ENCODE results near the gene TAB2.
"Not testable (repeated sequence)": the region's sequence is repeated elsewhere in the genome, so short reads cannot be mapped to it uniquely, and the experiment has no call there.

TAB2 gene

GRCh38 chr6:149335924-149336608 is 18.6 kb downstream of the TAB2 start:
- no peak for DNase-seq

- DNase-seq: no peak
Observed at GRCh38 chr6:149336609-149336928, 19.1 kb downstream of the TAB2 start.

- no peak for DNase-seq
Observed at GRCh38 chr6:149337320-149337719, 19.8 kb downstream of the TAB2 start.

GRCh38 chr6:149340200-149340599 is 22.7 kb downstream of the TAB2 start:
- DNase-seq: no peak

GRCh38 chr6:149342525-149342924 is 25.0 kb downstream of the TAB2 start:
- DNase-seq: no peak

- DNase-seq: no peak
Observed at GRCh38 chr6:149343501-149343900, 26.0 kb downstream of the TAB2 start.

GRCh38 chr6:149346078-149346477 is 28.6 kb downstream of the TAB2 start:
- no peak for DNase-seq

GRCh38 chr6:149347067-149347466 is 29.6 kb downstream of the TAB2 start:
- DNase-seq: no peak

- not testable (repeated sequence) for DNase-seq
Observed at GRCh38 chr6:149349279-149349678, 31.8 kb downstream of the TAB2 start.

GRCh38 chr6:149354009-149354408 is 36.5 kb downstream of the TAB2 start:
- no peak for DNase-seq

GRCh38 chr6:149356081-149356750 is 38.7 kb downstream of the TAB2 start:
- DNase-seq: no peak

- DNase-seq: no peak
Observed at GRCh38 chr6:149357726-149358538, 40.4 kb downstream of the TAB2 start.

- no peak for DNase-seq
Observed at GRCh38 chr6:149359440-149359839, 41.9 kb downstream of the TAB2 start.

- DNase-seq: no peak
Observed at GRCh38 chr6:149360536-149360935, 43.0 kb downstream of the TAB2 start.

GRCh38 chr6:149362289-149362688 is 44.8 kb downstream of the TAB2 start:
- DNase-seq: no peak

GRCh38 chr6:149363154-149363553 is 45.6 kb downstream of the TAB2 start:
- no peak for DNase-seq

- DNase-seq: no peak
Observed at GRCh38 chr6:149364557-149364956, 47.0 kb downstream of the TAB2 start.

- DNase-seq: no peak
Observed at GRCh38 chr6:149365197-149365596, 47.7 kb downstream of the TAB2 start.

- DNase-seq: no peak
Observed at GRCh38 chr6:149366267-149366921, 48.9 kb downstream of the TAB2 start.

GRCh38 chr6:149368065-149368464 is 50.6 kb downstream of the TAB2 start:
- no peak for DNase-seq

GRCh38 chr6:149371154-149371553 is 53.6 kb downstream of the TAB2 start:
- no peak for DNase-seq

- DNase-seq: no peak
Observed at GRCh38 chr6:149372062-149372461, 54.5 kb downstream of the TAB2 start.

GRCh38 chr6:149373511-149373910 is 56.0 kb downstream of the TAB2 start:
- no peak for DNase-seq

- DNase-seq: no peak
Observed at GRCh38 chr6:149379977-149380376, 62.5 kb downstream of the TAB2 start.
